GM12873 (cell line): ENCODE data around the gene ATOSB.

Experiments
- TF ChIP-seq, protein P1 (sequence below): IDR thresholded peaks from 2 replicates; pipeline ENCODE4 v1.5.1; 2012; ENCODE audit warnings: low read depth, mild to moderate bottlenecking, moderate library complexity, low read length, control low read depth; ENCODE audit not compliant: insufficient read depth; ENCODE audit errors: missing control alignments

Gene ATOSB

DNA sequence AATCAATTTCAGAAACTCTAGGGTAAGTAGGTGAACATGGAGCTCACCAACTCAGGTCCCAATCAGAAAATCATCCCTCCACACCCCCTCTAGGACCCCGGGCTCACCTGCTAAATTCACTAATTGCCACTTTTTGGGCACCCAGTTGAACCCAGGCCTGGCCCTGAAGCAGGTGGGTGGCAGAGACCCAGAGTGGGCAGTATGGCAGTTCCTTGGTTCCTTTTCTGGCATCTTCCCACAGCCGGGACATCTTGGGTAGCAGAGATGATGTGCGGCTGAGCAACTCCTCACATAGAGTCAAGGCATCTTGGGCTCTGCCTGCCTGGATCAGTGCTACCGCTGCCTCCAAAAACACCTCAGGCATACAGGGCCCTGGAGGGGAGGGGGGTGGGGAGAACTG, 40.3 kb downstream of the ATOSB start:
- TF ChIP-seq, protein P1, sequence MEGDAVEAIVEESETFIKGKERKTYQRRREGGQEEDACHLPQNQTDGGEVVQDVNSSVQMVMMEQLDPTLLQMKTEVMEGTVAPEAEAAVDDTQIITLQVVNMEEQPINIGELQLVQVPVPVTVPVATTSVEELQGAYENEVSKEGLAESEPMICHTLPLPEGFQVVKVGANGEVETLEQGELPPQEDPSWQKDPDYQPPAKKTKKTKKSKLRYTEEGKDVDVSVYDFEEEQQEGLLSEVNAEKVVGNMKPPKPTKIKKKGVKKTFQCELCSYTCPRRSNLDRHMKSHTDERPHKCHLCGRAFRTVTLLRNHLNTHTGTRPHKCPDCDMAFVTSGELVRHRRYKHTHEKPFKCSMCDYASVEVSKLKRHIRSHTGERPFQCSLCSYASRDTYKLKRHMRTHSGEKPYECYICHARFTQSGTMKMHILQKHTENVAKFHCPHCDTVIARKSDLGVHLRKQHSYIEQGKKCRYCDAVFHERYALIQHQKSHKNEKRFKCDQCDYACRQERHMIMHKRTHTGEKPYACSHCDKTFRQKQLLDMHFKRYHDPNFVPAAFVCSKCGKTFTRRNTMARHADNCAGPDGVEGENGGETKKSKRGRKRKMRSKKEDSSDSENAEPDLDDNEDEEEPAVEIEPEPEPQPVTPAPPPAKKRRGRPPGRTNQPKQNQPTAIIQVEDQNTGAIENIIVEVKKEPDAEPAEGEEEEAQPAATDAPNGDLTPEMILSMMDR = no peak

DNA sequence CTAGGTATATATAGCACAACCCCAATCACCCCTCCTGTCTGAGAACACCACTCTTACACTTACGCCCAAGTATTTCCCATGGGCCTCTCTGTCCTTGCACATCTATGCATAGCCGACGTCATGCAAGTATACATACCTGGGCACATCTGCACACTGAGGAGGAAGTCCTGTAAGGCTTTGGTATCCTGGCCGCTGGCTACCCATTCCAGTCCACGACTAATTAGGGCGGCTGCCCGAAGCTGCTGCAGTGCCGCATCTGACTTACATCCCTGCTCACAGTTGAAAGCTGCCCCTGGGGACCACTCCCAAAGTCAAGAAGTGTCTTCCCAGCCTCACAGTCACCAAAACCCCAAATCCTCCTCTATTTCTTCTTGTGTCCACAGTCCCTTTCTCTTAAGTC, 40.9 kb downstream of the ATOSB start:
- TF ChIP-seq, protein P1 = no peak

DNA sequence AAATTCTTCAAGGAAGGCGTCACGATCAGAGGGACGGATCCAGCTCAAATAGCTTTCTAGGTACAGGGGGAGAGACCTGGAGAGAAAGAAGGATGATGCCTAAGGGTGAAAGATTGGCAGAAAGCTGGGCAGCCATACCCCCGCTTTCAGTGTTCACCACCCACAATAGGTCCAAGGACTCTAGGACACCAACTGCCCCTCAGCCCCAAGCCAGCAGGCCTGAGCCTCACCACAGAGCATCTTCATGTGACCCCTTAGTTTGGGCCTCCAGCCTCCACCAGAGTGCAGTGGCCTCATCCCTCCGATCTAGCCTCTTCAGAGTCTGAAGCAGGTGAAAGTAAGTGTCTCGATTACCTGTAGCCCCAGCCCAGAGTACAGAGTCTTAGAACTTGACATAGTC, 41.5 kb downstream of the ATOSB start:
- TF ChIP-seq, protein P1 = no peak

DNA sequence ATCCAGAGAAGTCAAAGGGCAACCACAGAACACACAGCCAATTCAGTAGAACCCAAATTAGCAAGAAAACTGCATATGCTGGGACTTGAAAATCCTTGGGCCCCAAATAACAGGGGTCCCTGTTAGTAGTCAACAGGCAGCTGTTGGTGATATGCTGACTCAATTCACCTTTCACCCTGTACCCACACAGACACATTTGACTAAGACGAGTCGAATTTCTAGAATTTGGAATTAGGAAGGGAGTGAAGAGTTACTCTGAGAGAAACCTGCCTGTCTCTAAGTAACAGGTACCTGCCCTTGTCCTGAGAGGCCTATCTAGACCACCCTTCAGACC, 42.4 kb downstream of the ATOSB start:
- TF ChIP-seq, protein P1 = no peak

DNA sequence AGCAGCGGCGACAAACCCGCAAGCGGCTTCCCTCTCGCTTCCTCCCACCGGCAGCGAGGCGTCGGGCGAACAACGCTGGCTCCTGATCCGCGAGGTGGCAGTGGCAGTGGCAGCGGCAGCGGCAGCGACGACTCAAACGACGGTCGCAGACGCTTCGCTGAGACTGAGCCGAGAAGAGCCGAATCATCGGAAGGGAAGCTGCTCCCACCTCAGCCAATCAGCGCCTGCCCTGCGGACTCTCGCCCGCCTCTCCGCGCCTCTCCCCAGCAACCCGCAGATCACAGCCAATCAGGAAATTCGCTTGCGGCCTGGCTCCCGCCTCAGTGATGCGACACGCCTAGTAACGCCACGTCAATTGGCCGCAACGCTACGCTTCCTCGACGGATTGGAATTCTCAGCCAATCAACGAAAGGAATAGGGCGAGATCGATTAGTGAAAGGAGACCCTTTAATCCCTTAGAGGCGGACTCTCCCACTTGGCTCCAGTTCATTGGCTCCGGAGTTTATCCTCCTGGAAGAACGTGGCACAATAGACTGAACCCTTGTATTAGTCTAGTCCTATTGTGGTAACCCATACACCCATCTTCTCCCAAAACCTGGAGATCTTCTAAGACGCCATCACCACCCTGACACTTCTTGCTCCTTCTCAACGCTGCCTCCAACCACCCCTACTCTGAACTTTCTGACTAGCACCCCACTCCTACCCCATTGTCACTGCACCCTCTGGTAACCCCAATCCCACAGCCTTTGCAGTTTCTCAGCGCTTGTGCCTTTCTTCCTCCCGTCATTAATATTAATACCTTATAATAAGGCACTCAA, 43.0 kb downstream of the ATOSB start, which contains the start of gene VCP:
VCP (minus strand) TSS at position 165 of the 818 bp plus-strand sequence. CDS start 272 bp downstream, outside the sequence.
- TF ChIP-seq, protein P1 = no peak

DNA sequence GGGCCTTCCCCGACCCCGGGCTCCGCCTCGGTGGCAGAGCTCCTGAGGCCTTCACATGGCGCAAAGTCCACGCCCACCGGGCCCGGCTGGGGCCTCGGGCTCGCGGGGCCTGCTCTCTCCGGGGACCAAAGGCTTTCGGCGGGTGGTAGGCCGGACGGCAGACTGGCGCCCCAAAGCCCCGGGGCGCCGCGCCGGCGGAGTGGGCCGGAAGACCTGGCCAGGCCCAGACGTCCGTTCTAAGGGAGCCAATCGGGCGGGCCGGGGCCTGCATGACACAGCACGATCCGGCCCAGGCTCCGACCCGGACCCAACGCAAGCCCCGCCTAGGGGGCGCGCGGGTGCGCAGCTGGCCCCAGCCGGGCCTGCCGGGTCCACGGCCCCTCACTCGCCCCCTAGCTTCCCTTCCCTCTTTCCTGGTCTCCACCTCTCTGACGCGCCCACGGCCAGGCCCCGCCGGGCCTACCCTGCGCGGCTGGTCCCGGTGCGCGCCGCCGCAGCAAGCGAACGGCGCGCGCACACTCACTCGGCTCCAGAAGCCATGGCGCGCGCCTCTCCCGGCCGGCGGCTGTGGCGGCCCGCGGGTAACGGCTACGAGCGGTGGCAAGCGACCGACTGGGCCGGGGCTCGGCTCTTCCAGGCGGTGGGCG, 43.7 kb downstream of the ATOSB start:
- TF ChIP-seq, protein P1 = peak; percentile 48
